ENCODE data around the gene SERPINB12.

SERPINB12 gene

GRCh38 chr18:63603355-63603754 is 61.2 kb downstream of the SERPINB12 start:
- CTCF ChIA-PET: interaction anchor here (0.7 kb wide), 1 partner anchor 91 kb away, joined by 3 read pairs; no protein-coding TSS in a partner anchor

GRCh38 chr18:63603772-63604171 is 61.6 kb downstream of the SERPINB12 start:
- CTCF ChIA-PET: interaction anchor here (0.7 to 1.1 kb wide), 2 partner anchors 92 to 360 kb away, joined by 3 read pairs; no protein-coding TSS in a partner anchor
- H3K4me3 ChIP-seq (ENCODE audit: low read depth, low read length): no peak overlapping the region
- no peaks in the 10 kb centered on the region for H3K4me1 ChIP-seq (ENCODE audit: control insufficient read depth, insufficient read depth, low read length)
- no peaks in the 10 kb centered on the region for H3K36me3 ChIP-seq (ENCODE audit: control insufficient read depth in 2 of 2, insufficient read depth in 1 of 2, low read length in 2 of 2)
- POLR2A ChIA-PET: no interaction called here
- no peak for TF ChIP-seq ZNF350 (tag by site-specific recombination; IDR thresholded peaks at IDR 0.05)
- TF ChIP-seq IKZF3 (tag by site-specific recombination; IDR thresholded peaks at IDR 0.05): no peak
- TF ChIP-seq ZNF830 (tag by site-specific recombination; IDR thresholded peaks at IDR 0.05; ENCODE audit: low read depth): no peak
- TF ChIP-seq ZNF555 (tag by site-specific recombination; conservative IDR thresholded peaks at IDR 0.05): no peak
- no peak for TF ChIP-seq ZNF621 (tag by site-specific recombination; IDR thresholded peaks at IDR 0.05)
- no peak for TF ChIP-seq ZNF561 (tag by site-specific recombination; IDR thresholded peaks at IDR 0.05; ENCODE audit: borderline replicate concordance)
- TF ChIP-seq ZBTB20 (tag by site-specific recombination; IDR thresholded peaks at IDR 0.05): no peak
- no peak for TF ChIP-seq PBX3 (CRISPR knock-in tag; IDR thresholded peaks at IDR 0.05)
- no peak for TF ChIP-seq ZNF2 (tag by site-specific recombination; IDR thresholded peaks at IDR 0.05)
- no peak for TF ChIP-seq ZNF623 (tag by site-specific recombination; IDR thresholded peaks at IDR 0.05)
- TF ChIP-seq ZFHX2 (tag by site-specific recombination; conservative IDR thresholded peaks at IDR 0.05): no peak
- no peak for TF ChIP-seq KLF1 (tag by site-specific recombination; IDR thresholded peaks at IDR 0.05)
- TF ChIP-seq ZNF302 (tag by site-specific recombination; IDR thresholded peaks at IDR 0.05; ENCODE audit: low read depth): no peak
- TF ChIP-seq ZNF521 (tag by site-specific recombination; IDR thresholded peaks at IDR 0.05): no peak
- H3K9me3 ChIP-seq (ENCODE audit: control insufficient read depth, insufficient read depth, low read depth, low read length): no peaks in the 10 kb centered on the region
- H3K27ac ChIP-seq (ENCODE audit: extremely low read depth, low read depth, low read length): no peak overlapping the region

More at GRCh38 chr18:63603355-63603754, 61.2 kb downstream of the SERPINB12 start:
- Histone ChIP-seq H3K4me3 (ENCODE audit: low read depth, low read length) (no peak overlapping the region), H3K9me3 (ENCODE audit: control insufficient read depth, insufficient read depth, low read depth, low read length) (no peaks in the 10 kb centered on the region), H3K36me3 (ENCODE audit: control insufficient read depth in 2 of 2, insufficient read depth in 1 of 2, low read length in 2 of 2) (no peaks in the 10 kb centered on the region), H3K27ac (ENCODE audit: extremely low read depth, low read depth, low read length) (no peak overlapping the region), H3K4me1 (ENCODE audit: control insufficient read depth, insufficient read depth, low read length) (no peaks in the 10 kb centered on the region)
- TF ChIP-seq KLF16 (tag by site-specific recombination; IDR thresholded peaks at IDR 0.05): no peak
- no peak for TF ChIP-seq ZNF48 (tag by site-specific recombination; IDR thresholded peaks at IDR 0.05)
- TF ChIP-seq ATF2 (tag by site-specific recombination; IDR thresholded peaks at IDR 0.05; ENCODE audit: low read depth): no peak
- no peak for TF ChIP-seq ZNF521 (tag by site-specific recombination; IDR thresholded peaks at IDR 0.05)
- no peak for TF ChIP-seq ZBTB1 (tag by site-specific recombination; IDR thresholded peaks at IDR 0.05)
- no peak for TF ChIP-seq ZNF621 (tag by site-specific recombination; IDR thresholded peaks at IDR 0.05)
- TF ChIP-seq ZNF585B (tag by site-specific recombination; IDR thresholded peaks at IDR 0.05): no peak
- no peak for TF ChIP-seq SP7 (tag by site-specific recombination; IDR thresholded peaks at IDR 0.05)
- no peak for TF ChIP-seq ZNF837 (tag by site-specific recombination; IDR thresholded peaks at IDR 0.05)
- TF ChIP-seq ZNF2 (tag by site-specific recombination; IDR thresholded peaks at IDR 0.05): no peak
- no peak for TF ChIP-seq ZNF416 (tag by site-specific recombination; IDR thresholded peaks at IDR 0.05)
- no peak for TF ChIP-seq ZNF311 (tag by site-specific recombination; IDR thresholded peaks at IDR 0.05; ENCODE audit: borderline replicate concordance)
- no peak for TF ChIP-seq ZNF10 (tag by site-specific recombination; IDR thresholded peaks at IDR 0.05)
- TF ChIP-seq EGR2 (tag by site-specific recombination; IDR thresholded peaks at IDR 0.05; ENCODE audit: low read depth): no peak
- no peak for TF ChIP-seq BCL6B (tag by site-specific recombination; IDR thresholded peaks at IDR 0.05)
- TF ChIP-seq ZNF214 (tag by site-specific recombination; IDR thresholded peaks at IDR 0.05; ENCODE audit: borderline replicate concordance): no peak
- TF ChIP-seq ZNF239 (tag by site-specific recombination; IDR thresholded peaks at IDR 0.05): no peak
- TF ChIP-seq ZNF658 (tag by site-specific recombination; IDR thresholded peaks at IDR 0.05): no peak
- POLR2A ChIA-PET: no interaction called here

Measured in HEK293 (cell line).